Epidermal melanocyte (primary cell): ENCODE results near the gene RMND1.
A peak's percentile ranks its signal among the peaks of the same experiment; 100 is the strongest.

ENCODE experiments used
- DNase-seq: peaks from one replicate; pipeline ENCODE4 v3.0.0; 2011; ENCODE audit warnings: low spot score; ENCODE audit not compliant: insufficient read length

The RMND1 gene

GRCh38 chr6:151417477-151417876 is 34.4 kb downstream of the RMND1 start:
- DNase-seq = no peak

DNA sequence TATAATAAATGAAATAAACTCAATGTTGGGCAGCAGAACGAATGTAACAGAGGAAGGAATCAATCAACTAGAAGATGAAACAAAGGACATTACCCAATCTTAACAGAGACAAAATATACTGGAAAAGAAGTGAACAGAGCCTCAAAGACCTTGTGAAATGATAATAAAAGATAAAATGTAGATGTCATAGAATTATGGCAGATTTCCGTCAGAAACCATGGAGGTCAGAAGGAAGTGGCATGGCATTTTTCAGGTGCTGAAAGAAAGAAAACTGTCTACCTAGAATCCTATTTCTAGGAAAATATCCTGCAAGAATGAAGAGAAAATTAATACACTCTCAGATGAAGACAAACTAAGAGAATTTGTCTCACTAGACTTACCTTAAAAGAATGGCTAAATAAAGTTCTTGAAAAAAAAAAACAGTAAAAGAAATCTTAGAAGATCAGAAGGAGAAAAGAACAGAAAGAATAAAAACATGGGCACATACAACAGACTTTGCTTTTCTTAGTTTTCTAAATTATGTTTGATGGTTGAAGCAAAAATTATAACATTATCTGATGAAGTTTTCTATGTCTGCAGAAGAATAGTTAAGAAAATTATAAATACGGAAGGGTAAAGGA is 37.2 kb downstream of the RMND1 start:
- no peak for DNase-seq

DNA sequence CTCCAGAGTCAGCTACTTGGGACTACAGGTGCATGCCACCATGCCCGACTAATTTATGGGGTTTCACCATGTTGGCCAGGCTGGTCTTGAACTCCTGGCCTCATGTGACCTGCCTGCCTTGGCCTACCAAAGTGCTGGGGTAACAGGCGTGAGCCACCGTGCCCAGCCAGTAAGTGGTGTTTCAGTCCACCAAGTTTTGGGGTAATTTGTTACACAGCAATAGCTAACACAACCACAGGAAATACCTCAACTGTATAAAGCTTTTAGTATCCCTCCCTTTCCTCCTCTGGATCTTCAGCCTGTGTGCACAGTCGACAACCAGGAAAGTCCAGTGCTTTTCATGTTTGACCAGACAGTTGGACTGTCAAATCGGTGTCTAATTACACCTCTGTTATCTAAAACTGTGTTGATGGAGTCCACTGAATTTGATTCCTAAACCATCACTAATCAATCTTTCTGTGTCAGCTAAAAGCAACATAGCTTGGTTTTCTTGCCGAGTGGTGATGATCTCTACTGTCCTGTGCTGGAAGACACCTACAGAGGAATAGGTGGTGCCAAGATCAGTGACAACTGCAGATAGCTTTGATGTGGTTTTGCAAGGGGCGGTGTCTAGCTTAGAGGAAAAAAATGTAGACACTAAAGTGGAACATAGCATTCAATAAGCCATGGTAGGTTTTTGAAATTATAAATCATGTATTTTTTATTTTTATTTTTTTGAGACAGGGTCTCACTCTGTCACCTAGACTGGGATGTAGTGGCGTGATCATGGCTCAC is 38.4 kb downstream of the RMND1 start:
- DNase-seq = no peak

DNA sequence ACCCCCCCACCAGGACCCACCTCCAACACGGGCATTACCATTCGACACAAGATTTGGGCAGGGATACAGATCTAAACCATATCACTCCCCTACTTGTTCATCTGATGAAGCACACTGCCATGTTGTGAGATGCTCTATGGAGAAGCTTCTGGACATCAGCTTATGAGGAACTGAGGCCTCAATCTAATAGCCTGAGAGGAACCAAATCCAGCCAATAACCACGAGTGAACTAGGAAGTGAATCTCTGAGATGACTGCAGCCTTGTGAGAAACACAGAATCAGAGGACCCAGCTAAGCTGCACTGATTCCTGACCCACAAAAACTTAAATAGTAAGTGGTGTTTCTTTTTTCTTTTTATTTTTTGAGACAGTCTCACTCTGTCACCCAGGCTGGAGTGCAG is 39.0 kb downstream of the RMND1 start:
- DNase-seq = no peak

GRCh38 chr6:151409679-151410078 is 42.2 kb downstream of the RMND1 start:
- DNase-seq = no peak

- DNase-seq = no peak
Measured at GRCh38 chr6:151409260-151409659, 42.7 kb downstream of the RMND1 start.

DNA sequence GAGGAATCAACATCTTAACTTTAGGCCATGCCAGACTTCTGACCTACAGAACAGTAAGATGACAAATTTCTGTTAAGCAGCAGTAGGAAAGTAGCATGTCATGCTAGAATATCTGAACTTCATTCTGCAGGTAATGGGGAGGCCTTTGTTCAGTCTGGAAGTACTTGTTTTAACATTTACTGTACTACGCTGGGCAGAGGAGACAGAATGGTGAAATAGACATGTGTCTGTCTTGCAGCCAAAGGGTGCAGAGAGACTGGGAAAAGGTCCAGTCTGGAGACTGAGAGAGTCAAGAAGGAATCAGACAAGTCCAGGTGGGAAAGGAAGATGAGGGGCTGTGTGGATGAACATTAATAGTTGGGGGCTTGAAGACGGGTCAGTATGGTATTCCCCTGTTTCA is 43.1 kb downstream of the RMND1 start:
- DNase-seq = no peak

DNA sequence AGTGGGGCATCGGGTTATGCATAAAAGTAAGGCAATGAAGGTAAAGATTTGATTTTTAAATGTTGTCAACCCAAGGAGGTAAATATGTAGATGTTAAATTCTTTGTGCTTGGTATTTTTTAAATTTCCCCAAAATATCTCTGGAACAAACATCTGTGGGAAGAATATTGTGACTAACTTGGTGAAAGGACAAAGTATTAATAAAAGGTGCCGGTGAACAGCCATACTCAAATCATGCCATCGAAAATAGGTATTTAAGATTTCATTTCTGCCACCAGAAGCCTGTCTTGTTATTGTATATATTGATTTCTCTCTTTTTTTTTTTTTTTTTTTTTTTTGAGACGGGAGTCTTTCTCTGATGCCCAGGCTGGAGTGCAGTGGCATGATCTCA is 48.0 kb downstream of the RMND1 start:
- no peak for DNase-seq

GRCh38 chr6:151402228-151402627 is 49.7 kb downstream of the RMND1 start:
- no peak for DNase-seq

DNA sequence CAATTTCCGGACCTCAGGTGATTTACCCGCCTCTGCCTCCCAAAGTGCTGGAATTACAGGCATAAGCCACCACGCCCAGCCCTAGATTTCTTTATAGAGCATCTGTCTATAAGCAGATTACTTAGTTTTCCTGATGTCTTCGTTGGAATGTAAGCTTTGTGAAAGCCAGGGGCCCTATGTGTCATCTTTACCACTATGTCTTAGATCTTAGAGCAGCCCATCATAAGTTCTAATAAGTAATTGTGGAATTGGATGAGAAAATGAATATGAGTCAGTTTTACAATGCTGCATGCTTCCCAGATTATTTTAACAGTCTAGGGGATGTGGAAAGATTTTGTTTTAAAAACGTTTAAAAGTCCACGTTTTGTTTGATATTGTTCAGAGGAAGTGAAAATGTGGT is 51.5 kb downstream of the RMND1 start:
- no peak for DNase-seq

DNA sequence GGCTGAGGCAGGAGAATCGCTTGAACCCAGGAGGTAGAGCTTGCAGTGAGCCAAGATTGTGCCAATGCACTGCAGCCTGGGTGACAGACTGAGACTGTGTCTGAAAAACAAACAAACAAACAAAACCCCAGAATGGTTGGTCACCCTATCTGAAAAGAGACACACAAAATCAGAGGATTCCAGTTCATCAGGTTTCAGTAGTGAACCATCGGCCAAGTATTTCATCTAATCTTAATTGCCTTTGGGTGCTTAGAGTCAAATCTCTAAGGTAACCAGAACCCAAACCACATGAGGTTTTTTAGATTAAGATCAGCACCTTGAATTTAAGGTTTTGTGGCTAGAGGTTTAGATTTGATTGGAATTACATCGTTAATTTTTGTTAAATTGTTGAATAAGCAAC is 52.2 kb downstream of the RMND1 start:
- no peak for DNase-seq

DNA sequence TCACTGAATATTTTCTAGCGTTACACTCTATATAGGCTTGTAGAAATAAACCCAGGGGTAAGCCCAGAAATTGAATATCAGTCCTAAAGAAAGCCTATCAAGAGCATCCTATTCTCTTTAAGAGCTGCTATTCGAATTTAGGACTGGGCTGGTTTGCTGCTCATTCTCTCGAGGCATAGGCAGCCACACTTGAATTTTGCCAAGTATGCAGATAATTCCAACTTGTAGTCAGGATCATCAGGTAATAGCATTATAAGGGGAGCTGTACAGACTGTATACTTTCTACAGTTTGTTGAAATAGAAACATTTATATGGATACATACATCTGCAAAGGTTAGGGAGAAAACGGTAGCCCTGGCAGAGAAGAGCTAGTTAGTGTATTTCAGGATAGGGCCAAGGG is 58.5 kb downstream of the RMND1 start:
- DNase-seq = no peak

DNA sequence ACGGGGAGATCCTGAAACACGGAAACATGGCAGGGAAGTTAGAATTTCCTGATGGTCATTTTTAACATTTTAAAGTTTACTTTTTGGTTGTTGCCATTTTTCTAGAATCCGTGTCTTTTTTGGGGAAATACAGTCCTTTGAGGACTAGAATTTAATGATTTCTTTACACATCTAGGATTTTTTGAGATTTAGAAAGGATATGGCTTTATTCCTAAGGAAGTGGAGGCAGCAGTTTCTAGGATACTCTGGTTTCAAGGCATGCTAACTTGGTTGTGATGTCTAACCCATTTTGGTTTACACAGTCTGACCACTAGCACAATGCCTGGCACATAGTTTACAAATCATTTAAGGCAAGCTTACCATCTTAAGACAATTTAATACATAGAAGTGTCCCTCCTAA is 59.5 kb downstream of the RMND1 start:
- no peak for DNase-seq

- peak; percentile 66 for DNase-seq
Measured at GRCh38 chr6:151391471-151392413, 60.2 kb downstream of the RMND1 start, which contains the start of gene ZBTB2. Gene ZBTB2, minus strand, starts transcription at chr6:151391559. Its CDS starts 17,922 bp downstream, at chr6:151373637.

- DNase-seq = peak; percentile 36
Measured at GRCh38 chr6:151390851-151391470, 61.0 kb downstream of the RMND1 start.

- DNase-seq = peak; percentile 85
Measured at GRCh38 chr6:151390276-151390850, 61.6 kb downstream of the RMND1 start.

DNA sequence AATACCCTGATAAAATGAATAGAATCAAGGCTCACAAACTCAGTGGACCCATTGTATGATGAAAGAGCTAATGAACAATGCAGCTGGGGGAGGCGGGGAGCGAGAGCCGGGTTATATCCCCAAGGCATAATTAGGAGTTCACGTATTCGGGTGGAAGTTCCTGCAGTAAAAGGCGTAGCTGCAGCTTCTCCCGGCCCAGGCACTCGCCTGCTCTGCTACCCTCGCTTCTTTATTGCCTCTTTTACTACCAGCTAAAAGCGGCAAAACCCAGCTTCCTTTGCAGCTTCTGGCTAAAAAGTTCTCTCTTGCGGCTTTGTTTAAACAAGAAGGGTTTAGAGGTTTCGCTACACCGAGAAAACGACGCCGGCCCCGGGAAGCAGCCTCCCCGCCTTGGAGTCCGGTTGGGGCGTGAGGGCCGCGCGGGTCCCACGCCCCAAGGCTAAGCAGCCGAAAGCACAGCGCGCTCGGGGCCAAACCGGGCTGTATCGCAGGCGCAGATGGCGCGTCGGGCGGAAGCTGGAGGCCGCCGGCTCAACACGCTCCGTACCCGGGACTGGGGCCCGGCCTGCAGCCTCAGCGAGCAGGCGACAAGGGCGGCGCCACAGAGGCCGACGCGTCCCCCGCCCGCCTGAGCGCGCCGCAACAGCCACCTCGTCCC is 62.2 kb downstream of the RMND1 start:
- DNase-seq = peak; percentile 76

- DNase-seq = no peak
Measured at GRCh38 chr6:151388997-151389617, 62.8 kb downstream of the RMND1 start.

GRCh38 chr6:151388236-151388635 is 63.7 kb downstream of the RMND1 start:
- no peak for DNase-seq
